ENCODE results near the gene WNK3.

Gene WNK3

GRCh38 chrX:54292755-54293154 lies 65.1 kb downstream of the WNK3 start:
- DNase-seq (ENCODE audit: low spot score), result no peak
- Mint-ChIP-seq H3K4me3 (no peak overlapping the region), H3K27me3 (ENCODE audit: low read depth) (peaks cover 2% of the 10 kb centered on the region), H3K36me3 (ENCODE audit: low read depth) (no peaks in the 10 kb centered on the region), H3K9me3 (no peaks in the 10 kb centered on the region), H3K27ac (no peak overlapping the region), H3K4me1 (ENCODE audit: low read depth) (peaks cover 2% of the 10 kb centered on the region)

- Mint-ChIP-seq H3K27ac (no peak overlapping the region), H3K36me3 (ENCODE audit: low read depth) (no peaks in the 10 kb centered on the region), H3K27me3 (ENCODE audit: low read depth) (peaks cover 2% of the 10 kb centered on the region), H3K4me3 (no peak overlapping the region), H3K9me3 (no peaks in the 10 kb centered on the region), H3K4me1 (ENCODE audit: low read depth) (peaks cover 2% of the 10 kb centered on the region)
- no peak for DNase-seq (ENCODE audit: low spot score)
Measured at GRCh38 chrX:54291758-54292157, 66.1 kb downstream of the WNK3 start.

- H3K36me3 Mint-ChIP-seq (ENCODE audit: low read depth), result no peaks in the 10 kb centered on the region
- H3K9me3 Mint-ChIP-seq, result no peaks in the 10 kb centered on the region
- H3K27ac Mint-ChIP-seq, result no peak overlapping the region
- no peak for DNase-seq (ENCODE audit: low spot score)
- peaks cover 2% of the 10 kb centered on the region for H3K4me1 Mint-ChIP-seq (ENCODE audit: low read depth)
- H3K4me3 Mint-ChIP-seq, result no peak overlapping the region
- peaks cover 2% of the 10 kb centered on the region for H3K27me3 Mint-ChIP-seq (ENCODE audit: low read depth)
Measured at GRCh38 chrX:54288968-54289367, 68.9 kb downstream of the WNK3 start.

- H3K4me3 Mint-ChIP-seq, result no peak overlapping the region
- peaks cover 2% of the 10 kb centered on the region for H3K27me3 Mint-ChIP-seq (ENCODE audit: low read depth)
- no peak overlapping the region for H3K27ac Mint-ChIP-seq
- H3K36me3 Mint-ChIP-seq (ENCODE audit: low read depth), result no peaks in the 10 kb centered on the region
- no peak for DNase-seq (ENCODE audit: low spot score)
- peaks cover 2% of the 10 kb centered on the region for H3K4me1 Mint-ChIP-seq (ENCODE audit: low read depth)
- H3K9me3 Mint-ChIP-seq, result no peaks in the 10 kb centered on the region
Measured at GRCh38 chrX:54288277-54288676, 69.6 kb downstream of the WNK3 start.

- H3K36me3 Mint-ChIP-seq (ENCODE audit: low read depth), result no peaks in the 10 kb centered on the region
- H3K9me3 Mint-ChIP-seq, result no peaks in the 10 kb centered on the region
- H3K4me1 Mint-ChIP-seq (ENCODE audit: low read depth), result no peaks in the 10 kb centered on the region
- no peak for DNase-seq (ENCODE audit: low spot score)
- no peak overlapping the region for H3K27ac Mint-ChIP-seq
- no peaks in the 10 kb centered on the region for H3K27me3 Mint-ChIP-seq (ENCODE audit: low read depth)
- H3K4me3 Mint-ChIP-seq, result no peak overlapping the region
Measured at GRCh38 chrX:54281676-54282075, 76.2 kb downstream of the WNK3 start.

GRCh38 chrX:54280466-54280865 lies 77.4 kb downstream of the WNK3 start:
- Mint-ChIP-seq H3K36me3 (ENCODE audit: low read depth) (no peaks in the 10 kb centered on the region), H3K4me3 (no peak overlapping the region), H3K27me3 (ENCODE audit: low read depth) (no peaks in the 10 kb centered on the region), H3K9me3 (no peaks in the 10 kb centered on the region), H3K4me1 (ENCODE audit: low read depth) (no peaks in the 10 kb centered on the region), H3K27ac (no peak overlapping the region)
- no peak for DNase-seq (ENCODE audit: low spot score)

- no peak overlapping the region for H3K4me3 Mint-ChIP-seq
- no peaks in the 10 kb centered on the region for H3K36me3 Mint-ChIP-seq (ENCODE audit: low read depth)
- DNase-seq (ENCODE audit: low spot score), result no peak
- H3K27ac Mint-ChIP-seq, result no peak overlapping the region
- H3K4me1 Mint-ChIP-seq (ENCODE audit: low read depth), result no peaks in the 10 kb centered on the region
- no peaks in the 10 kb centered on the region for H3K9me3 Mint-ChIP-seq
- H3K27me3 Mint-ChIP-seq (ENCODE audit: low read depth), result no peaks in the 10 kb centered on the region
Measured at GRCh38 chrX:54271664-54272063, 86.2 kb downstream of the WNK3 start.

- no peak for DNase-seq (ENCODE audit: low spot score)
- no peaks in the 10 kb centered on the region for H3K27me3 Mint-ChIP-seq (ENCODE audit: low read depth)
- no peaks in the 10 kb centered on the region for H3K9me3 Mint-ChIP-seq
- H3K4me1 Mint-ChIP-seq (ENCODE audit: low read depth), result no peaks in the 10 kb centered on the region
- no peak overlapping the region for H3K4me3 Mint-ChIP-seq
- no peaks in the 10 kb centered on the region for H3K36me3 Mint-ChIP-seq (ENCODE audit: low read depth)
- no peak overlapping the region for H3K27ac Mint-ChIP-seq
Measured at GRCh38 chrX:54248309-54248708, 109.5 kb downstream of the WNK3 start.

GRCh38 chrX:54246866-54247265 lies 111.0 kb downstream of the WNK3 start:
- Mint-ChIP-seq H3K36me3 (ENCODE audit: low read depth) (no peaks in the 10 kb centered on the region), H3K4me3 (no peak overlapping the region), H3K27ac (no peak overlapping the region), H3K9me3 (no peaks in the 10 kb centered on the region), H3K4me1 (ENCODE audit: low read depth) (no peaks in the 10 kb centered on the region), H3K27me3 (ENCODE audit: low read depth) (no peaks in the 10 kb centered on the region)
- no peak for DNase-seq (ENCODE audit: low spot score)

- no peaks in the 10 kb centered on the region for H3K27me3 Mint-ChIP-seq (ENCODE audit: low read depth)
- no peaks in the 10 kb centered on the region for H3K4me1 Mint-ChIP-seq (ENCODE audit: low read depth)
- no peak for DNase-seq (ENCODE audit: low spot score)
- H3K36me3 Mint-ChIP-seq (ENCODE audit: low read depth), result no peaks in the 10 kb centered on the region
- no peak overlapping the region for H3K27ac Mint-ChIP-seq
- no peak overlapping the region for H3K4me3 Mint-ChIP-seq
- no peaks in the 10 kb centered on the region for H3K9me3 Mint-ChIP-seq
Measured at GRCh38 chrX:54238588-54238987, 119.3 kb downstream of the WNK3 start.

- Mint-ChIP-seq H3K36me3 (ENCODE audit: low read depth) (no peaks in the 10 kb centered on the region), H3K4me3 (no peak overlapping the region)
Measured at GRCh38 chrX:54237014-54237413, 120.8 kb downstream of the WNK3 start.

GRCh38 chrX:54230435-54231148 lies 127.3 kb downstream of the WNK3 start:
- no peaks in the 10 kb centered on the region for H3K36me3 Mint-ChIP-seq (ENCODE audit: low read depth)
- DNase-seq (ENCODE audit: low spot score), result no peak
- H3K27me3 Mint-ChIP-seq (ENCODE audit: low read depth), result peaks cover 2% of the 10 kb centered on the region
- no peak overlapping the region for H3K4me3 Mint-ChIP-seq
- no peaks in the 10 kb centered on the region for H3K9me3 Mint-ChIP-seq
- H3K4me1 Mint-ChIP-seq (ENCODE audit: low read depth), result no peaks in the 10 kb centered on the region
- no peak overlapping the region for H3K27ac Mint-ChIP-seq

More at GRCh38 chrX:54237014-54237413, 120.8 kb downstream of the WNK3 start:
- Mint-ChIP-seq H3K27ac (no peak overlapping the region), H3K9me3 (no peaks in the 10 kb centered on the region), H3K4me1 (ENCODE audit: low read depth) (no peaks in the 10 kb centered on the region), H3K27me3 (ENCODE audit: low read depth) (no peaks in the 10 kb centered on the region)
- no peak for DNase-seq (ENCODE audit: low spot score)

- H3K27ac Mint-ChIP-seq, result no peak overlapping the region
- no peak overlapping the region for H3K4me3 Mint-ChIP-seq
- no peaks in the 10 kb centered on the region for H3K36me3 Mint-ChIP-seq (ENCODE audit: low read depth)
- no peaks in the 10 kb centered on the region for H3K27me3 Mint-ChIP-seq (ENCODE audit: low read depth)
- no peaks in the 10 kb centered on the region for H3K9me3 Mint-ChIP-seq
- no peak for DNase-seq (ENCODE audit: low spot score)
- H3K4me1 Mint-ChIP-seq (ENCODE audit: low read depth), result no peaks in the 10 kb centered on the region
Measured at GRCh38 chrX:54223581-54223980, 134.3 kb downstream of the WNK3 start.

GRCh38 chrX:54213603-54214002 lies 144.2 kb downstream of the WNK3 start:
- Mint-ChIP-seq H3K27me3 (ENCODE audit: low read depth) (no peaks in the 10 kb centered on the region), H3K4me3 (no peak overlapping the region), H3K4me1 (ENCODE audit: low read depth) (no peaks in the 10 kb centered on the region), H3K36me3 (ENCODE audit: low read depth) (no peaks in the 10 kb centered on the region), H3K9me3 (no peaks in the 10 kb centered on the region), H3K27ac (no peak overlapping the region)
- DNase-seq (ENCODE audit: low spot score), result no peak

- Mint-ChIP-seq H3K36me3 (ENCODE audit: low read depth) (no peaks in the 10 kb centered on the region), H3K4me3 (no peak overlapping the region), H3K4me1 (ENCODE audit: low read depth) (no peaks in the 10 kb centered on the region), H3K9me3 (no peaks in the 10 kb centered on the region), H3K27me3 (ENCODE audit: low read depth) (peaks cover 2% of the 10 kb centered on the region), H3K27ac (no peak overlapping the region)
- no peak for DNase-seq (ENCODE audit: low spot score)
Measured at GRCh38 chrX:54208531-54208930, 149.3 kb downstream of the WNK3 start.

All from T-helper 2 cell treated with Interferon-gamma antibody and Interleukin-4, amounts not matched to agents 5 μg/mL and 100 μg/mL, for 36 hours (primary cell).